ENCODE measurements around the gene LZTS3.
A peak's percentile ranks its signal among the peaks of the same experiment; 100 is the strongest.

Gene LZTS3

GRCh38 chr20:3177746-3178485 is 4.6 kb upstream of the LZTS3 start:
- no peak overlapping the region for H3K4me3 Mint-ChIP-seq
- no peak for DNase-seq (ENCODE audit: low spot score in 2 of 2)

DNA sequence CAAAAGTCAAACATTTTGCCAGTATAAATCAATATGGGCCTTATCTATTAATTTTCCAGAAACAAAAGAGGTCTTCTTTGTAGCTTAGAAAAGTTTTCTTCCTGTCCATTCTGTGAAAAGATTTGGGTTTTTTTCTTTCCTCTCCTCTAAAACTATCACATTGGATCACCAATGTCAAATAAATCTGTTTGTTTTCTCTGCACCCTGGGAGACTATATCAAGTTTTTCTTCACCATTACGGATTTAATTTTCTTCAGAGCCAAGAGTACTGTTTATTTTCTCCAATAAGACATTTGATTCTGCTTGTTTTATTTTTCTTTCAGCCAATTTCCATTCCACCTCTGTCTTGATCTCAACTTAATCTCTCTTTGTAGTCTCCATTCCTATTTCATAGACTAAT is 1.9 kb upstream of the LZTS3 start:
- DNase-seq (ENCODE audit: low spot score in 2 of 2) (no peak), ATAC-seq (no peak)
- no peaks in the 10 kb centered on the region for H3K9me3 Mint-ChIP-seq
- no peak overlapping the region for H3K4me3 Mint-ChIP-seq
- no peak overlapping the region for H3K27ac Mint-ChIP-seq
- no peaks in the 10 kb centered on the region for H3K36me3 Mint-ChIP-seq
- peaks cover 9% of the 10 kb centered on the region for H3K4me1 Mint-ChIP-seq

More at GRCh38 chr20:3177746-3178485, 4.6 kb upstream of the LZTS3 start:
- Mint-ChIP-seq H3K27ac (no peak overlapping the region), H3K9me3 (no peaks in the 10 kb centered on the region), H3K36me3 (peaks cover 6% of the 10 kb centered on the region), H3K4me1 (no peaks in the 10 kb centered on the region)
- ATAC-seq, result no peak

DNA sequence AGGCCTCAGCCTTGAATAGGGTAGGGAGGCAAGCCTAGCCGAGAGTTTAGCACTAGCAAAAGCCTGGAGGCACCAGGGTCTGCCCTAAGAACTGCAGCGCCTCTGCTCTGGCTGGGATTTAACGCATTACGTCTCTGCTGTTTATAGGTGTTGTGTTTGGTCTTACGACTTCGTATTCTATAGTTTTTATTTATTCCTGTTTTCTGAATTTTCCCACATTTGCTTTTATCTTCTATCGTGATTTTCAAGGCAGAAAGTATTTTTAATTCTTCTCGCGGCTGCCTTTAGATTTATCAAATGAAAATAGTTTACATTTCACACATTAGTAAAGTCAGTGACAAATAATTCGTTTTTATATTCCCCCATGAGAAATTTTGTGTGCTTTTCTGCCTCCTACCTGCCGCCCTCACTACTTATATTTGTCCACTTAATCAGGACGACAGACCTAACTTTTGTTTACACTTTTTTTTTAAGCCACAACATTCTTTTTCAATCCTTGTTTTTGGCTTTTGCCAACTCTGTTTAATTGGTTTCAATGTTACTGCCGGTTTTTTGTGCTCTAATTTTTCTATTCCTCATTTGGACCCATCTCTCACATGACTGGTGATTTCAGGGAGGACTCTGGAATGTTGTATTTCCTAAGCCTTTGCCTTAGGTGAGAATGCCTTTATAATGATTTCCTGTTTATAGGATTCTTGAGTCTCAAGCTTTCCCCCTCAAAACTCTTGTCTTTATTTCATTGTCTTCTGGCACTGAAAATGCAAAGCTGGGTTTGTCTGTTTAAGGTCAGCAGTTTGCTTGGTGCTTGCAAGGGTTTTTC is 1.3 kb upstream of the LZTS3 start:
- Mint-ChIP-seq H3K4me3 (peak overlapping the region; percentile 82), H3K9me3 (no peaks in the 10 kb centered on the region), H3K4me1 (peaks cover 9% of the 10 kb centered on the region), H3K36me3 (no peaks in the 10 kb centered on the region), H3K27ac (no peak overlapping the region)
- ATAC-seq (no peak), DNase-seq (ENCODE audit: low spot score in 2 of 2) (no peak)

DNA sequence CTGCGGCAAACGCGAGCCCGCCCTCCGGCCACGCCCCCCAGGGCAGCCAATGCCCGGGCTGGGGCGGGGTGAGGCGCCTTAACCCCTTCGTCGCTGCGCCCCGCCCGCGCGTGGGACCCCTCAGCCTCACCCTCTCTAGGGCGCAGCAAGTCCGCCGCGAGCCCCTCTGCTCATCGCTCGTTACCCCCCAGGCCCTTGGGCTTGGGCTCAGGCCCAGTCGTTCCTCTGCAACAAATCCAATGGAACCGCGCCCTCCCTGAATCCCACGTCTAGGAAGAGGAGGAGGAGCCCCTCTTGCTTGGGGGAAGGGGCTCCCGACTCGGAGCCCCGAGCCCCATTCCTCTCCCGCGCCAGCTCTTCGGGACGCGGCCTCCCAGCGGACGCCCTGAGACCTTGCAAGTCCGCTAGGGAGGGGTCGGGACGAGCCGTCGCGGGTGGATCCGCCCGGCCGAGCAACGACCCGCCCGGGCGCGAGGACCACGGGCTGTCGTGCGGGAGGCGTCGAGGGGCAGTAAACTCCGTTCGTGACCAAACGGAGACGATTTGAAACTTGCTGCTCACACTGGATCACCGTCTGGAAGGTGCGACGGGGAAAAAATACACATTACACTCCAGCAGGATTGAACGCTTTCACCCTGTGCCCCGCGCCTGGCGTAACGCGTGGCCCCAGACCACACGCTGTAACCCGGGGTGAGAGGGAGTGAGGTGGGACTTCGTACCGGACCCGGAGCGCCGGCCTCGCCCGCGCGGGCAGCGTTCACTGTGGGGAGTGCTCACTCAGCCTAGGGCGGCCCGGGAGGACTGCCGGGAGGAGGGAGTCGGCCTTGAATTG is 477 bp upstream of the LZTS3 start:
- DNase-seq (ENCODE audit: low spot score in 2 of 2), result peak; percentile 87 to 90
- Mint-ChIP-seq H3K4me3 (peak overlapping the region; percentile 82), H3K9me3 (no peaks in the 10 kb centered on the region), H3K27ac (no peak overlapping the region), H3K4me1 (peaks cover 9% of the 10 kb centered on the region), H3K36me3 (no peaks in the 10 kb centered on the region)
- ATAC-seq, result peak; percentile 62

DNA sequence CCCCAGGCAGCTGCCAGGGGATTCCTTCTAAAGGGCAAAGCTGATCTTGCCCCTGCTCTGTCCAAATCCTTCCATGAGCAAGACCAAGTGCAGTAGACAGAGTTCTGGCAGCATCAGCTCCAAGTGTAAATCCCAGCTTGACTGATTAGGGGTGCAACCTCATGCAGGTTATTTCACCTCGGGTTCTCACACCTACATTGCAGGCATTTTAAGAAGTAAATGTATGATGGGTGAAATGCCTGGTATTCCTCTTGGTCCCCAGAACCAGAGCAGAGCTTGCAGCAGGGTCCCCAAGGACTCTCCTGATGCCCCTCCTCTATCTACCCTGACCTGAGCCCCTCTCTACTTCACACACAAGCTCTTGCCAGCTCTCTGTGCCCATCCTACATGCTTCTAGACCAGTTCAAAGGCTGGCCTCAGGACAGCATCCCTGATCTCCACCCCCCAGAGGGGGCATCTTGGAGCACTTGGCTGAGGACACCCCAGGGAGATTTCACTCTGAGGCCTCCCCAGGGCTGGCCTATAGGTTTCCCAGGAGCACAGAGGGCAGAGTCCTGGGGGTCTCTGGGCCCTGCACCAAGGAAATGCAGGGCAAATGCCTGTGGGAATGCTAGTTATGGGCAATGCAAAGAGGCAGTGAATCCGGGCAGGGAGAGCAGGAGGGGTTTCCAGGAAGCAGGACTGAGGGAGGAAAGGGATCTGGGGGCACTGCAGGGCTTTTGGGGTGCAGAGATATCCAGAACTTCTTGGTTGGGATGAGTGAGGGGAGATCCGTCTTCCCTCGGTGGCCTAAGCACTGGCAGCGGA is 1.0 kb downstream of the LZTS3 start:
- H3K27ac Mint-ChIP-seq, result peak overlapping the region; percentile 69
- no peaks in the 10 kb centered on the region for H3K36me3 Mint-ChIP-seq
- H3K4me3 Mint-ChIP-seq, result peak overlapping the region; percentile 82
- DNase-seq (ENCODE audit: low spot score in 2 of 2) (no peak), ATAC-seq (no peak)
- peaks cover 14% of the 10 kb centered on the region for H3K4me1 Mint-ChIP-seq
- H3K9me3 Mint-ChIP-seq, result no peaks in the 10 kb centered on the region

DNA sequence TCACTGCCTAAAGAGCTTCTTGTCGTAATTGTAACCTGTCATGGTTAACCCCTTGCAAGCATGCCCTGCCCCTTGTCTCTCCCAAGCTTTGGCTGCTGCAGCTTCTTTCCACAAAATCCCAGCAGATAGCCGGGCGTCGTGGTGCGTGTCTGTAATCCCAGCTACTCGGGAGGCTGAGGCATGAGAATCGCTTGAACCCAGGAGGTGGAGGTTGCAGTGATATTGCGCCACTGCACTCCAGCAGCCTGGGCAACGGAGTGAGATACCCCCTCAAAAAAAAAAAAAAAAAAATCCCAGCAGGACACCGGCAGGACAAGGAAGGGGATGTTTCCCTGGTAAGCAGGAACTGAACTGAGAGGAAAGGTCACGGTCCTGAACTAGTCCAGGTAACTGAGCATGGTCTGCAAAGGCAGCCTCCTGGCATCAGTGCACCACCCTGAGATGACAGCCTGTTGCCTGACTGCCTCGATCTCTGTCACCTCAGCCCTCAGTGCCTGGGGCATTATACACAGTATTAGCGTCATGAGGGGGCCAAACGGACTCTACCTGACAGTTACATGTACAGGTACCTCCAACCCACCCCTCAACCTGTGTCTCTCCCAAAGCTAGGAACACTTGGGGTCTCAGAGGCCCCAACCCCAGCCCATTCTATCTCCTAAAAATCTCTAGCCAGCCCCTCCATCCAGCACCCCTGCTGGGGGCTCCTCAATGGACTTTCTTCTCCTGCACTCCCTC is 1.8 kb downstream of the LZTS3 start:
- Mint-ChIP-seq H3K4me1 (peaks cover 14% of the 10 kb centered on the region), H3K9me3 (no peaks in the 10 kb centered on the region), H3K4me3 (no peak overlapping the region), H3K27ac (no peak overlapping the region), H3K36me3 (no peaks in the 10 kb centered on the region)
- DNase-seq (ENCODE audit: low spot score in 2 of 2), result no peak
- no peak for ATAC-seq

GRCh38 chr20:3168829-3169590 is 4.3 kb downstream of the LZTS3 start:
- Mint-ChIP-seq H3K9me3 (no peaks in the 10 kb centered on the region), H3K27ac (no peak overlapping the region), H3K4me1 (peaks cover 14% of the 10 kb centered on the region), H3K36me3 (no peaks in the 10 kb centered on the region), H3K4me3 (no peak overlapping the region)
- ATAC-seq (no peak), DNase-seq (ENCODE audit: low spot score in 2 of 2) (no peak)

DNA sequence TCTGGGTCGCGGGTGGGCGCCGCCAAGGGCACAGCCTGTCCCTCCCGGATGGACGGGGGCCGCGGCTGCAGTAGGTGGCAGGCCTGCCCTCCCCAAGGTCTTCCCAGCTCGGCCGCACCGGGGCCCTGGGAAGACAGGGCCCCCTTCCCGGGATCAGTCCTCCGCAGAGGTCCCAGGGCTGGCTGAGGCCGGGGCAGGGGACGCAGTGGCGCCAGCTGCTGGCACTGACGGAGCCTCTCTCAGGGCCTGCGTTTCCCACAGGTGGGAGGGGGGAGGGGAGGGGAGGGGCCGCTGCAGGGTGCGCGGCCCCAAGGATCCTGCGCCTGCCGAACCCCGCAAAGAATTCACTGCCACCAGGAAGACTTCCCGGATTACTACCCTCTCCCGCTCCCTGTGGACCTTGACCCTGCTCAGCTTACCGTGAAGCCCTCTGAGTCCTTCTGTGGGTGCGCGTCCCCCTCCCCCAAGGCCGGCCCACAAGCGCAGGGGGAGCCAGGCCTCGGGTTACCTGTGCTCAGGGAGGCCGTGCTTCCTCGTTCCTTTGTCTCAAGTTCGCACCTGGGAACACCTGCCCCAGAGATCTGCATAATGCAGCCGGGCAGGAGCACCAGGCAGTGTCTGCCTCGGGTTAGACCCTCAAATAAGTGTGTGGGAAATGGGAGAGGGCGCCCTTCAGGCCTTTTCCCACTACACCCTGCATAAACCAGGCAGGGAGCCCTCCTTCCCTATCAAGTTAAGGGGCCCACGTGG is 5.1 kb downstream of the LZTS3 start:
- Mint-ChIP-seq H3K9me3 (no peaks in the 10 kb centered on the region), H3K27ac (no peak overlapping the region), H3K36me3 (no peaks in the 10 kb centered on the region), H3K4me1 (peaks cover 14% of the 10 kb centered on the region), H3K4me3 (no peak overlapping the region)
- DNase-seq (ENCODE audit: low spot score in 2 of 2), result no peak
- ATAC-seq, result no peak

- no peaks in the 10 kb centered on the region for H3K9me3 Mint-ChIP-seq
- ATAC-seq, result no peak
- no peak overlapping the region for H3K4me3 Mint-ChIP-seq
- H3K36me3 Mint-ChIP-seq, result no peaks in the 10 kb centered on the region
- no peak overlapping the region for H3K27ac Mint-ChIP-seq
- H3K4me1 Mint-ChIP-seq, result peaks cover 12% of the 10 kb centered on the region
- DNase-seq (ENCODE audit: low spot score in 2 of 2), result no peak
Observed at GRCh38 chr20:3167738-3168078, 5.6 kb downstream of the LZTS3 start.

- Mint-ChIP-seq H3K4me3 (no peak overlapping the region), H3K9me3 (no peaks in the 10 kb centered on the region), H3K4me1 (peaks cover 5% of the 10 kb centered on the region), H3K36me3 (no peaks in the 10 kb centered on the region), H3K27ac (no peak overlapping the region)
- ATAC-seq, result no peak
- no peak for DNase-seq (ENCODE audit: low spot score in 2 of 2)
Observed at GRCh38 chr20:3166913-3167342, 6.4 kb downstream of the LZTS3 start.

GRCh38 chr20:3166338-3166912 is 6.9 kb downstream of the LZTS3 start:
- H3K4me3 Mint-ChIP-seq, result no peak overlapping the region
- H3K27ac Mint-ChIP-seq, result no peak overlapping the region
- H3K36me3 Mint-ChIP-seq, result no peaks in the 10 kb centered on the region
- H3K9me3 Mint-ChIP-seq, result no peaks in the 10 kb centered on the region
- DNase-seq (ENCODE audit: low spot score in 2 of 2), result no peak
- no peak for ATAC-seq
- H3K4me1 Mint-ChIP-seq, result peaks cover 5% of the 10 kb centered on the region

DNA sequence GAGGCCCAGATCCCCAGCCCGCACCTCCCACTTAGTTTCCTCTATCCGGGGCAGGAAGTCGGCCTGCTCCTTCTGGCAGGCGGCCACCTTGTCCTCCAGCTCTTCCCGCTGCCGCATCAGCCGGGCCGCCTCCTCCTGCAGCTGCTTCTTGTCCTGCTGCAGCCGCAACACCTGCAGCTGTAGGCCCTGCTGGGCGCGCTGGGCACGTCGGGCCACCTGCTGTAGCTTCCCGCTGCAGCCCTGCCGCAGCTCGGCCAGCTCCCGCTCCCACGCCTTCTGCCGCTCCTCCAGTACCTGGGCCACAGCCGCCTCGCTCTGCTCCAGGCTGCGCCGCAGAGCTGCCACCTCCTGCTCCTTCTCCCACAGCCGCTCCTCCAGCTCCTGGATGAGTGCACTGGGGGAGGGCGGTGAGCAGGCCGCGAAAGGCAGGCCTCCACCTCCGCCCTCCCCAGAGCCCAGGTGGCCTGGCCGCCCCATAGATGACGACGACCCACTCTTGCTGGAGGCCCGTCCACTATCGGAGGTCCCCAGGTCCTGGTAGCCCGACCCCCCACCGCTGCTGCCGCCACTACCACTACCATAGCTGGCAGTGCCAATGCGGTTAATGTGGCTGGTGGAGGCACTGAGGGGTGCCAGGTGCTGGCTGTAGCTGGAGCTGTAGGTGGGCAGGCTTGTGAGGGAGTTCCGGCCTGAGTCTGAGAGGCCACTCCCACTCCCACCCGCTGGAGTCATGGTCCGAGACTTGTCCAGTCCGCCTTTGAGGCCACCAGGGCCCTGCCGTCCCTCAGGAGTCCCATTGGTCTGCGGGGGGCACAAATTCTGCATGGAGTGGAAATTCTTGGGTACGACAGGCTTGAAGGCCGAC is 7.6 kb downstream of the LZTS3 start:
- no peaks in the 10 kb centered on the region for H3K9me3 Mint-ChIP-seq
- H3K36me3 Mint-ChIP-seq, result no peaks in the 10 kb centered on the region
- ATAC-seq, result no peak
- DNase-seq (ENCODE audit: low spot score in 2 of 2), result no peak
- H3K4me3 Mint-ChIP-seq, result no peak overlapping the region
- H3K27ac Mint-ChIP-seq, result no peak overlapping the region
- H3K4me1 Mint-ChIP-seq, result peaks cover 5% of the 10 kb centered on the region

Measured in stimulated activated effector memory CD8-positive, alpha-beta T cell treated with anti-CD3 and anti-CD28 coated beads, Interleukin-12 subunit alpha, Interleukin-12 subunit beta, amount 100 ng/mL, for 72 hours (primary cell).